Inflammatory macrophage treated with lipopolysaccharide for 1 hour (primary cell): Measurements from ENCODE around the gene TBC1D4.
"Not testable (repeated sequence)": the region's sequence is repeated elsewhere in the genome, so short reads cannot be mapped to it uniquely, and the experiment has no call there.

Source experiments
- DNase-seq, 2 donors: peaks; one replicate each; pipeline ENCODE4 v3.0.0-alpha.2; 2020 to 2022

Gene TBC1D4

DNA sequence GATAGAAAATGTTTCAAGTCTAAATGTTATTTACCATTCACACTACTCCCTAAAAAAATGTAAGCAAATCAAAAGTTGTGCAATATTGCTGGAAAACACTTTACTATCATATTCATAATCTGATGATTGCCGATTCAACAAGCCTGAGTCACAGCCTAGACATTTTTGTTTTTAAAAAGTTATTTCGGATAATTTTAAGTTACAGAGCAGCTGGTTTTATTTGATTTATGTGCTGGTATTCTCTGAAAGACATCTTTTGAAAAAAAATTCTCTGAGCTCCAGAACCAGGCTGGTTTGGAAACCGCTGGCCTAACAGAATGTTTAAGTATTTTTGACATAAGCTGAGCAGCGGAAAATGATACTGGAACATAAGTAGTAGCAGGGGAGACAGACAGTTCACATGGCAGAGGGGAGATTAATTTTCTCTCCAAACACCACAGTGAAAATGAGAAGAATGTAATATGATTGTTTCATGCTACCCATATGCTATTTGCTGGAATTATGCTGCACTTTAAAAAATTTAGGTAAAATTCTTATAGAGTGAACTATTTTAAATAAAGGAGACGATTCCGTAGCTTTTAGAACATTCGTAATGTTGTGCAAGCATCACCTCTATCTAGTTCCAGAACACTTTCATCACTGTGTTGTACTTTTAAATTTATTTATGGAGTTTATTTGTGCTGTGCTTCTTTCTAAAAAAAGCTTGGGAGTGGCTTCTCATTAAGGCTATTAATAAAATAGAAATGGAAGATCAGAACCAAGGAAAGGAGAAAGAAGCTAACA, 36.1 kb downstream of the TBC1D4 start:
- no peak for DNase-seq

GRCh38 chr13:75444016-75444415, 38.0 kb downstream of the TBC1D4 start:
- no peak for DNase-seq

GRCh38 chr13:75443356-75443958, 38.5 kb downstream of the TBC1D4 start:
- no peak for DNase-seq

DNA sequence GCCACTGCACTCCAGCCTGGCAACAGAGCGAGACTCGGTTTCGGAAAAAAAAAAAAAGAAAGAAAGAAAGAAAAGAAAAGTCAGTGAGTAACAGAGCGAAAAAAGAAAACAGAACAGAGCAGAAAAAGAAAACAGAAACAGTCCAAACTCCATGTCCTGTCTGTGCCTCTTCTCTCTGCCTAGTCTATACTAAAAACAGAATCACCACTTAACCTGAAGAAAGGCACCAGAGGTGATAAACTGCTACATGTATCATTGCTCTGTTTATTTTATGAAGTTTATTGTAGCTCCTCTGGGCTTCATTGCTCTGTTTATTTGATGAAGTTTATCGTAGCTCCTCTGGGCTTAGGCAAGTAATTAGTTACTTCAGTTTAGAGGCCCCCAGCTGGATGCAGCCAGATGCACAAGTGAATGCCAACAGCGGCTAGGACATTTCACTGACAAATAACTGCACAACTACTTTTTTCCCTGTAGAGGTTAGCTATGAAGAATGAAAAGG, 39.2 kb downstream of the TBC1D4 start:
- DNase-seq: no peak

DNA sequence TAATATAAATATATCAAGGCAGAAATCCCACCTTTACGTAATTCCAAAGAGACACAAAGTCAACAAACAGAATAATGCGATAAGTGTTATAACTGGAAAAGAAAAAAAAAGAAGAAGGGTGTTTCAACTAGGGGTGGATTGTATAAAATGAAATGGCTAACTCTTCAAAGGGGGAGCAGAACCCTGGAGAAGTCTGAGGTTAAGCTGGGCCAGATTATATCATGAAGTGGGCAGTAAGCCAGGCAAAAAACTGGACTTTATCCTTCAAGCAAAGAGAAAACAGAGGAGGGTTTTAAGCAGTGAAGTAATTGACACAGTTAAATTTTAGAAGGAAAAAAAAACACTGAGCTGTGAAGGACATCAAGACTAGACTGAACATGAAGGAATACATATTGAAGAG, 41.9 kb downstream of the TBC1D4 start:
- DNase-seq: no peak

- no peak for DNase-seq
Measured at GRCh38 chr13:75437582-75438318, 44.2 kb downstream of the TBC1D4 start.

DNA sequence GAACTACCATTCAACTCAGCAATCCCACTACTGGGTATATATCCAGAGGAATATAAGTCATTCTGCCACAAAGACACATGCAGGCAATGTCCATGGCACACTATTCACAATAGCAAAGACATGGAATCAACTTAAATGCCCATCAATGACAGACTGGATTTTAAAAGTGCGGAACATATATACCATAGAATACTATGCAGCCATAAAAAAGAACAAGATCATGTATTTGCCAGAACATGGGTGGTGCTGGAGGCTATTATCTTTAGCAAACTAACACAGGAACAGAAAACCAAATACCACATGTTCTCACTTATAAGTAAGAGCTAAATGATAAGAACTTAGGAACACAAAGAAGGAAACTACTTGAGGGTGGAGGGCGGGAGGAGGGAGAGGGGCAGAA, 47.8 kb downstream of the TBC1D4 start:
- DNase-seq: not testable (repeated sequence)

- DNase-seq: no peak
Measured at GRCh38 chr13:75432811-75433244, 49.1 kb downstream of the TBC1D4 start.

GRCh38 chr13:75432045-75432444, 49.9 kb downstream of the TBC1D4 start:
- no peak for DNase-seq

DNA sequence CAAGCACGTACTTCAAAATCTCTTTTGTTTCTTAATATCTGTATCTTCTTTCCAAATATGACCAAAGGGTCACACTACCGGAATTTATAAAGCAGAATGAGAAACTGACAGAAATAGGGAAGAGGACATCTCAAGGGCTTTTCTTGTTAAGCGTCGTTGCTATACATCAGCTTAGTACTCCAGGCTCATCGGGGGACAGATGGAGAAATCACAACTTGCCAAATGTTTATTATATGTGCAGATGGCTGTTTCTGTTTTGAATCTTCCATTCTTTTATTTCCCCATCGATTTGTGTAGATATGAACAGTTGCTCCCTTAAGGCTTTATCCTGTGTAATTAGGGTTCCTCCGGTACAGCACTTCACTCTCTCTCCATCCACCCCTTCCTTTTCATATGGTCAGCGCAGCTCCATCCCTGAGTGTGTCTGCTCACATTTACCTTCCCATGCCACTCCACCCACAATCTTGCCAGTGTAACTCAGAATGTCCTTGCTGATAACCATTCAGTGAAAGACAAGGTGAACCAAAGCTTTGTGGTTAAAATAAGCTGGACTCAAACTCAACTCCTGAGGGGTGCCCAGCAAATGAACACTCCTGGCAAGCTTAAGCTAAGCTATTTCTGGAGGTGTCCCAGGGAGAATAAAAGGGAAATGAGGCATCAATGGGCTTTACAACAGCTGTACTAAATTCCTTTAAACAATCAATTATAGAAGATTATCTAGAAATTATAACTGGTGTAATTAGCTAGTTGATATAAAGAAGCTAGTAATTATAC, 51.3 kb downstream of the TBC1D4 start:
- no peak for DNase-seq

GRCh38 chr13:75426421-75426820, 55.5 kb downstream of the TBC1D4 start:
- DNase-seq: no peak

- DNase-seq: peak in 1 of 2 donors; percentile 4
Measured at GRCh38 chr13:75425216-75426009, 56.6 kb downstream of the TBC1D4 start.

- DNase-seq: no peak
Measured at GRCh38 chr13:75423946-75424345, 58.0 kb downstream of the TBC1D4 start.

DNA sequence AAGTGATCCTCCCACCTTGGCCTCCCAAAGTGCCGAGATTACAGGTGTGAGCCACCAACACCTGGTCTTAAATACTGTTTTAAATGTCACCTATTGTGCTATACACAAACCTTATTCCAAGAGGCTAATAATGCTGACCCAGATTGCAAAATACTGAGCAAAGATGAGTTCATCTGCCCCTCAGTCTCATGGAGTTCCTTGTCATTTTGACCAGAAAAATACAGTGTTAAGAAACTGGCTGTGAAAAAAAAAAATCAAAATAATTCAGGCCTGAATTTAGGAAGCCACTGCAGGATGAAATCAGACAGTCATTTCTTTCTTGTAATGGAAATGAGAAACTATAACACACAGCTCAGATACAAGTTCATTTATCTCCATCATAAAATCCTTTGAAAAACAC, 59.9 kb downstream of the TBC1D4 start:
- peak; percentile 75 to 85 for DNase-seq

- no peak for DNase-seq
Measured at GRCh38 chr13:75421133-75421532, 60.8 kb downstream of the TBC1D4 start.

GRCh38 chr13:75419656-75420055, 62.3 kb downstream of the TBC1D4 start:
- DNase-seq: no peak

- DNase-seq: peak; percentile 26 to 39
Measured at GRCh38 chr13:75418997-75419396, 63.0 kb downstream of the TBC1D4 start.

- no peak for DNase-seq
Measured at GRCh38 chr13:75418186-75418843, 63.7 kb downstream of the TBC1D4 start.

DNA sequence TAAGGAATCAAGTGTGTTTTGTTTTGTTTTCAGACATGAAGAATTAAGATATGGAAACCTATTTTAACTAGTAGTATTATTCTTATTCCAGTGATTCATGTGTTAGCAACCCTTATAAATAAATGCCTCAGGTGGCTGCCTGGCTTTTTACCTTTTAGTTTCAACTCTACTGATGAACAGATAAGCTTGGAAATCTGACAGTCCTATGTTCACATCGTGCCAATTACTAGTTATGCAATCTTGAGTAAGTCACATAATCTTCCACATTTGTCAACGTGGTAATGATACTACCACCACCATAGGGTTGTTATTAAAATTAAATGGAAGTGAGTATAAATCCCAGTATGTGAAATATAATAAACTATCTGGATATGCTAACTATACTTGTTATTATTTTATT, 64.3 kb downstream of the TBC1D4 start:
- DNase-seq: peak in 1 of 2 donors; percentile 14

GRCh38 chr13:75417012-75417384, 65.0 kb downstream of the TBC1D4 start:
- peak; percentile 20 to 71 for DNase-seq

DNA sequence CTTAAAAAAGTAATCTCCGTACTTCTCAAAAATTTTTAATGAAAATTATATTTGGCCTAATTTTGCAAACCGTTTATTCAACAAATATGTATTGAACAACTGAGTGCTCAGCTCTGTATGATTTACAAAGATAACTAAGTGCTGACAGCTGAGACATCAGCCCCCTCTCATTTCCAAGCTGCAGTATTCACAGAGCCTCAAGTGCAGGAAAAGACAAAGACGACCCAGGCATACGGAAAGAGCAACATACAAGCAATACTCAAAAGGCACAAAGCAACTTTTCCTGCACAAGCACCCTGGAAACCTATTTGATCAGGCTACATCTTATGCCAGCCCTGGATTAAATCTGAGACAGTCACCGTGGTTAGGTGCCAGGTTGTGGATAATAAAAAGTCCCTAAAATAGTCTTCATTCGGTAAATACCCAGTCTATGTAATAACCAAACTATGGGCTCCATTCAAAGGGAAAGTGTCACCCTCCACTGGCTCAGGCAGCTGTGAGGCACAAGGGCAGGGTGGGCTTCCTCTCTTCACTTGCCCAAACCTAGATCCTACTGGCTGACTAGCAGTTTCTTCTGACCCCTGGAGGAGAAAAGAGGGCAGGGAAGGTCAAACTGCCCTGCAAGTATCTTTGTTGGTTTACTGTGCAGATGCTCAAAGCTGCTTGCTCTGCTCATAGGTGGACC, 65.5 kb downstream of the TBC1D4 start:
- DNase-seq: no peak
